DMS53 (cell line): ENCODE data around the gene HYAL3.
"Not testable (repeated sequence)": the region's sequence is repeated elsewhere in the genome, so short reads cannot be mapped to it uniquely, and the experiment has no call there.

Experiments
- DNase-seq: peaks from one replicate; lab custom pipeline; 2025; lab: John Stamatoyannopoulos, UW

The HYAL3 gene

DNA sequence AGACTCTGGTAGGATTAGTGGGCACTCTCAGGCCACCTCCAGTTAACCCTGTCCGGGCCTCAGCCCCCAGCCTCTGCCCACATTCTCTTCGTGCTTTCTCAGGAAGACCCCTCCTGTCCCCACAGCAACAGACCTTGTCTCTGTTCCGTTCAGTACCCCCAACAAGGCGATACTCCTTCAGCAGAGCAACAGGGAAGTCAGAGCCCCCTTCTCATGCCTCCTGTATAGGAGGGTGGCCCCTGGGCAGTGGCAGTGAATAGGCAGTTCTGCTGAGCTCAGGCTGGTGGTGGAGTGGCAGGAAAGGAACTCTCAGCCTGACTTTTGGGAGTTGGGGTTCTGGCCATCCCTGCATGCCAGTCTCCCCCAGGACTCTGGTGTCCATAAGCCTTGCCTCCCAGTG, 29.7 kb downstream of the HYAL3 start:
- DNase-seq, result no peak

GRCh38 chr3:50268703-50269451, 30.3 kb downstream of the HYAL3 start, which contains the start of gene SEMA3B:
Gene SEMA3B (plus strand): TSS chr3:50269147. CDS start chr3:50269241, 94 bp downstream.
- no peak for DNase-seq

DNA sequence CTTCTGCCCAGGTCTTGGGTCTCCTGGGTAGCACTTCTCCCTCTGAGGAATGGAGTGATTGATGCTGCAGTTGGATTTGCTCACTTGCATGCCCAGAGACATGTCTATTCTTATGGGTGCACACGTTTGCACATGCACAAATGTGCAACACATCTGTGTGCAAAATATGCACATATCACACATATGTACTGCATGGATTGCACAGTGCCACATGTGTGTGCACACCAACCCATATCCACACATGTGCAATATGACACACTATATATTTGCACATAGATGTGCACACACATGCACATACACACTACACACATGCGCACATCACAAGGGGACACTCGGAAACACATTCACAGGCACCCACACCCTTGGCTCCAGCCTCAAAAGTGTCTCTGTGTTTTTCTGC, 30.9 kb downstream of the HYAL3 start:
- no peak for DNase-seq

GRCh38 chr3:50267280-50267913, 31.8 kb downstream of the HYAL3 start:
- no peak for DNase-seq

DNA sequence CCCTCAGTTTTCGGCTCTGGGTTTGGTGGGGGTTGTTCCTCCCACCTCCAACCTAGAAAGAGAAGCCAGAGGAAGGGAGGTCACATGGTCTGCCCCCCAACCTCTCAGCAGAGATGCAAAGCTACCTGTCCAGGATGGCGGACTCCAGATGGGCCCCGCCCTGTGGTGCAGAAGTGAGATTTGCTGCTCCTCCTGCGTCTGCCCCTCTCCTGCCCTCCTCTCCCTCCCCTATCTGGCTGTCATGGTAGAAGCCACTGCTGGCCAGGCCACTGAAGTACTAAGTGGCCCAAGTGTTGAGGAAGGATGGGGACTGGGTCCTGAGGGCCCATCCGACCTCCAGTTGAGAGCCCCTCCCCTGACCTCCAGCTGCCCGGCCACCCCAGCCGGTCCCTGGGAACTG, 32.4 kb downstream of the HYAL3 start:
- no peak for DNase-seq

GRCh38 chr3:50266017-50266416, 33.2 kb downstream of the HYAL3 start:
- DNase-seq, result no peak

DNA sequence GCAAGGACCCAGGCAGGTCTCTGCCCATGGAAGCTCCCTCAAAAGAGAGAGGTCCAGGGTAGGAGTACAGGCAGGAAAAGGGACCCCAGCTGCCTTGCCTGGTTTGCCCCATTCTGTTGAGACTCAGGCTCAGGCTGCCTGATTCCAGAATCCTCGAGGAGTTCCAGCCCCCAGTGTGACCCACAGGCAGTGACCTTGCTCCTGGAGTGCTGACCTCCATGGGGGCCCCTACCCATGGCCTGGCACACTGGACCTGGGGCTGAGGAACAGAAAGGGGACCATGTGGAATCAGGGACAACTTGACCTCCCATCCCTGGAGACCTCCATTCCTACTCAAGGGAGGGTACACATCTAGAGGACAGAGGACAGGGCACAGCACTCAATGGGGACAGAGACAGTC, 33.6 kb downstream of the HYAL3 start:
- no peak for DNase-seq

DNA sequence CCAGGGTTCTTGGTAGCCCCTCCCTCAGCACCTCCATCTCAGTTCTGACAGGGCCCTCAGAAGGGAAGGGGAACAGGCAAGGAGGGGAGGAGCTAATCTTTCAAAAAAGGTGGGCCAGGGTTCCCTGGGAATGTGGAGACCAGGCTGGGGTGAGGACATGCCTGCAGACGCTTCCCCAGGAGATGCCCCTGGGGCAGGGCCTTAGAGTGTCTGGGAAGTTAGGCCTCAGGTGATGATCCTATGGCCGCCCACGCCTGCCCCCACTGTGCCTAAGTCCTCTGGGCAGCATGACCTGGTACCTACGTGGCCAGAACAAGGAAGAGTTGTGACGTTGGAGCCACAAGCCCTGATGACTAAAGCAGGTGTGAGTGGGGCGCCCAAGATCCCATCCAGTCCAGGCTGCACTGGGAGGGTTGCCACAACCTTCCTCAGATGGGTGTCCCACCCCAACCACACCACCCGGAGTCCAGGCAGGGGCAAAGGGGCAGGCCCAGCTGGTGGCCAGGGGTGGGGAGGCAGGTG, 34.2 kb downstream of the HYAL3 start:
- DNase-seq, result no peak

GRCh38 chr3:50264383-50264963, 34.7 kb downstream of the HYAL3 start:
- DNase-seq, result no peak

GRCh38 chr3:50263478-50264382, 35.5 kb downstream of the HYAL3 start:
- no peak for DNase-seq

DNA sequence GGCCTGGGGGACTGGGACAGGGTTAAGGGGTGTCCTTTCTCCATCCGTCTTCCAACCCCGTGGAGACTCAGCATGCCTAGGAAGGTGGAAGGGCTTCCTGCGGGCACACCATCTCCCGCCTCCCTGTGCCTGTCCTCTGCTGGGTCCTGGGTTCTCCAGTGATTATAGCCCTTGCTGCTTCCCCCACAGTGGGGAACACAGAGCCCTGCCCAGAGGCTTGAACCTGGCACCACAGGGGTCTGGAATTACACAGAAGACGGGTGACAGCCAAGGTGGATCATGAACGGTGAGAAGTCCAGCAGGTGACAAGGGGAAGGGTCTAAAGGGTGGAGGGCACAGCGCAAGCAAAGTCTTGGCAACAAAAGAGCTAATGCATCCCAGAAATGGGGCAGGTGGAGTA, 36.4 kb downstream of the HYAL3 start:
- DNase-seq, result no peak

- DNase-seq, result not testable (repeated sequence)
Measured at GRCh38 chr3:50262200-50262599, 37.0 kb downstream of the HYAL3 start.

DNA sequence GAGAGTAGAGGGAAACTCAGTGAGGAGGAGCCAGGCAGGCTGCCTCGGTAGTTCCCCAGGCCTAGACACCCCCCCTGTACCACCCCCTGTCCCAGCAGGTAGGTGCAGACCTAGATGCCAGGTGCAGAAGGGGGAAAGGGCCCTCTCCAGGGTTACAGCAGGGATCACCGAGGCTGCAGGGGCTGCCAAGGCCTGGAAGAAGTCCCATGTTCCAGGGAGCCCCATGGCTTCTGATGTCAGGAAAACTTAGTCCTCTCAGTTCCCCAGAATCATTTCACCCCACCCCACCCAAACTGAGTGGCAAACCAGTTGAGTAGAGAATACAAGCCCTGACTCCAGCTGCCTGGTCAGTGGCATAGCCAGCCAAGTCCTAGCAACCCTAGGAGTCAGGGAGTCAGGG, 37.7 kb downstream of the HYAL3 start:
- no peak for DNase-seq

- DNase-seq, result no peak
Measured at GRCh38 chr3:50260942-50261441, 38.2 kb downstream of the HYAL3 start.

- DNase-seq, result peak; percentile 80
Measured at GRCh38 chr3:50260027-50260941, 38.9 kb downstream of the HYAL3 start.

DNA sequence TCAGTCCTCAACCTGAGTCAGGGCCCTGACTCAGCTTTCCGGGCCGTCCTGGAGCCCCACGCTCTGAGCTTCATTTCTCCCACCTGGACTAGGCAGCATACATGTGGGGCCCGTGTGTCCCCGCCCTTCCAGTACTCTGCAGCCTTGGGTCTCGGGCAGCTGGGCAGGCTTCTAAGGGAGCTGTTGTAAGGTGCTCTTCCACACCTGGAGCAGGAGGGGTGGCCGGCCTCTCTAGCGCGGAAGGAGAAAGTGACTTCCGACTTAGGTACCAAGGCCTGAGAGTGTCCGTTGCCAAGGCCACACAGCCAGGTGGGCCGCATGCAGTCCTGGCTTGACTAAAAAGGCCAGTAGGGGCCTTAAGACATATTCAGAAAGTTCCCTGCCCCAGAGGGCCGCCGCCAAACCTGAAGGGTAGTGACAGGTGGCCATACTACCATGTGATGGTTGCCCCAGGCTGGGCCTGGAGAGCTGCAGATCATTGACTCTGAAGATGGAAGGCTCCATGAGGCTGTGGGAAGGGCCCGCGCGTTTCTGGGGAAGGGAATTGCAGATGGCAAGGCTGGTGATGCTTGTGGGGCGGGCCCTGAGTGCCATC, 39.7 kb downstream of the HYAL3 start:
- no peak for DNase-seq

DNA sequence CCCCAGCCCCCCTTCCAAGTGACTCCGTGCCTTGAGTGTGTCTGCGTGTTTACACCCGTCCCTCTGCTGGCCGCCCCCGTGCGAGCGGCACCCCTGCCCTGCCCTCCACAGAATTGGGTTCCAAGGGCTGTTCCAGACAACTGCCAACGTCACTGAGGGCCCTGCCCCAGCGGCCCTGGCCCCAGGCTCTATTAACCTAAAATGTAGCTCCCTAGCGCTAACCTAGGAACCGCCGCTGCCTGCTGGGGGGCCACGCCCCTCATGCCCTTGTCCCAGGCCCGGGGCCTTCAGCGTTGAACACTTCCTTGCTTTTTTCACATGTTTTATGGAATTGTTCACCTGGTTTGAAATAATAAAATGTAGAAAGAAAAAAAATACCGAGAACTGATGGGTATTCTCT, 40.2 kb downstream of the HYAL3 start:
- DNase-seq, result no peak

DNA sequence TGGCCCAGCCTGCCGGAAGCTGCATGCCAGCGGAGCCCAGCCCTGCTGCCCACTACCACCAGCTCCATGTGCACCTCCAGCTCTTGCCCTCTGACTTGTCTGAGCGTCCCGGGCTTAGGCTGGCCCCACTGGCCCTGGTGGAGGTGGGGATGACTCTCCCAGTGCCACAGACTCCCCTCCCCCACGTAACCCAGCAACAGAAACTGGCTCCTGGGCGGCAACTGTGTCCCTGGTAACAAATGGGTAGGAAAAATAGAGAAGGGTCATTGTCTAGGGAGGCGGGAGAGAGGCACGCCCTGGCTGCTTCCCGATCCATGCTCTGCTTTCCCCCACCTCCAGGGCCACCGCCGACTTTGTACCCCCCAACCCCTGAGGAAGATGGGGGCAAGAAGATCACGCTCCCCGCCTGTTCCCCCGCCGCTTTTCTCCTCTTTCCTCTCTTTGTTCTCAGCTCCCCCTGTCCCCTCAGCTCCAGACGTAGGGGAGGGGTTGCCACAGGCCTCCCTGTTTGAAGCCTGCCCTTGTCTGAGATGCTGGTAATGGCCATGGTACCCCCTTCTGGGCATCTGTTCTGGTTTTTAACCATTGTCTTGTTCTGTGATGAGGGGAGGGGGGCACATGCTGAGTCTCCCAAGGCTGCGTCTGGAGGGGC, 41.0 kb downstream of the HYAL3 start:
- no peak for DNase-seq

DNA sequence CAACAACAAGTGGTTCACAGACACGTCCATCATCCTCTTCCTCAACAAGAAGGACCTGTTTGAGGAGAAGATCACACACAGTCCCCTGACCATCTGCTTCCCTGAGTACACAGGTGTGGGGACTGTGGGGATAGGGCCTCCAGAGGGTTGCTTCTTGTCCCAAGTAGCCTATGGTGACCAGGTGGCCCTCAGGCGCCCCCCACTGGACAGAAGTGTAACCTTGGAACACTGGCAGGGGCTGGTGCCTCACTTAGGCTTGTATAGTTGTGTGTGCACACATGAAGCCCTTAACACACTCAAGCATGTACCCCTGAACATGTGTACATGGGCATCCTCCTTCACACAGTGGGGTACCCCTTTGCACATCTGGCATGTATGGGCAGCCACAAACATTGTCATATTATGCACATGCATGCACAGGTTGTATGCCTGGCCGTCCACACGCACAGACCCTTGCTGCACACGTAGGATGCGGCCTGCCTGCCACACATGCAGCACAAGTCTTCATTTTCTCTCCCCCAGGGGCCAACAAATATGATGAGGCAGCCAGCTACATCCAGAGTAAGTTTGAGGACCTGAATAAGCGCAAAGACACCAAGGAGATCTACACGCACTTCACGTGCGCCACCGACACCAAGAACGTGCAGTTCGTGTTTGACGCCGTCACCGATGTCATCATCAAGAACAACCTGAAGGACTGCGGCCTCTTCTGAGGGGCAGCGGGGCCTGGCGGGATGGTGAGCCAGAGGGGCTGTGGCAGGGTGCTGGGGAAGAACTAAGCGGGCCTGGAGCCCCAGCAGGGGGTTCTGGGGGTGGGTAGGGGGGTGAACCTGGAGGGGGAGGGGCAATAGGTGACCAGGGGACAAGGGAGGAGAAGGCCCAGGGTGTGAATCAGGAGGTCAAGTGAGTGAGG, 42.0 kb downstream of the HYAL3 start:
- peak; percentile 69 for DNase-seq
